Activated naive CD4-positive, alpha-beta T cell treated with anti-CD3 and anti-CD28 coated beads, Interleukin-2, amount 50 U/mL, for 16 hours (primary cell): Measurements from ENCODE around the gene WDFY3.

Experiments used
- DNase-seq: peaks from one replicate; pipeline ENCODE4 v3.0.0-alpha.2; 2020

WDFY3 gene

GRCh38 chr4:84782517-84782916 is 184.0 kb downstream of the WDFY3 start:
- no peak for DNase-seq

GRCh38 chr4:84780719-84781118 is 185.8 kb downstream of the WDFY3 start:
- DNase-seq, result no peak

- no peak for DNase-seq
Observed at GRCh38 chr4:84778041-84778440, 188.4 kb downstream of the WDFY3 start.

GRCh38 chr4:84767168-84767567 is 199.3 kb downstream of the WDFY3 start:
- no peak for DNase-seq

GRCh38 chr4:84753321-84753972 is 213.0 kb downstream of the WDFY3 start:
- DNase-seq, result no peak

GRCh38 chr4:84751707-84752106 is 214.8 kb downstream of the WDFY3 start:
- no peak for DNase-seq

GRCh38 chr4:84750960-84751283 is 215.6 kb downstream of the WDFY3 start:
- no peak for DNase-seq

GRCh38 chr4:84750260-84750959 is 216.1 kb downstream of the WDFY3 start:
- DNase-seq, result no peak

GRCh38 chr4:84740057-84740456 is 226.4 kb downstream of the WDFY3 start:
- no peak for DNase-seq

GRCh38 chr4:84738622-84739021 is 227.9 kb downstream of the WDFY3 start:
- no peak for DNase-seq

GRCh38 chr4:84737656-84738055 is 228.8 kb downstream of the WDFY3 start:
- no peak for DNase-seq

- DNase-seq, result no peak
Observed at GRCh38 chr4:84734037-84734436, 232.5 kb downstream of the WDFY3 start.

- DNase-seq, result no peak
Observed at GRCh38 chr4:84733343-84734033, 233.0 kb downstream of the WDFY3 start.

- no peak for DNase-seq
Observed at GRCh38 chr4:84730375-84730774, 236.1 kb downstream of the WDFY3 start.

- no peak for DNase-seq
Observed at GRCh38 chr4:84727491-84727890, 239.0 kb downstream of the WDFY3 start.

GRCh38 chr4:84726356-84726755 is 240.1 kb downstream of the WDFY3 start:
- no peak for DNase-seq

GRCh38 chr4:84722720-84723119 is 243.8 kb downstream of the WDFY3 start:
- no peak for DNase-seq

GRCh38 chr4:84719115-84719514 is 247.4 kb downstream of the WDFY3 start:
- DNase-seq, result no peak

GRCh38 chr4:84718699-84719098 is 247.8 kb downstream of the WDFY3 start:
- no peak for DNase-seq

- no peak for DNase-seq
Observed at GRCh38 chr4:84710548-84710947, 255.9 kb downstream of the WDFY3 start.

- DNase-seq, result no peak
Observed at GRCh38 chr4:84708406-84709135, 257.9 kb downstream of the WDFY3 start.

GRCh38 chr4:84706286-84706685 is 260.2 kb downstream of the WDFY3 start:
- no peak for DNase-seq

- no peak for DNase-seq
Observed at GRCh38 chr4:84699001-84699671, 267.4 kb downstream of the WDFY3 start.
